SK-N-SH (cell line): ENCODE results near the gene ASCC3. TPM values are rescaled to one million over a fixed set of nuclear protein-coding genes. Genes with fewer than 3 reads are reported as not detected.

Source experiments
- CTCF ChIA-PET: fragments of 300-600, 350-600 bp; formaldehyde crosslinking; extraction: SDS; loops from one replicate; lab custom pipeline; 2021; lab: Yijun Ruan, JAX
- POLR2A ChIA-PET: fragments of 350-600 bp; sonication (Branson Sonifier 250); formaldehyde crosslinking; extraction: SDS; loops from one replicate; lab custom pipeline; 2020; ENCODE audit warnings: antibody characterized with exemption, inconsistent platforms; lab: Yijun Ruan, JAX
- DNase-seq: peaks from one replicate; pipeline ENCODE4 v3.0.0; 2012
- H2AFZ ChIP-seq: fragments of 200-600 bp; sonication (generic); 2 replicates; pipeline ENCODE4 v1.8.1; 2016; ENCODE audit warnings: antibody characterized with exemption, mild to moderate bottlenecking, low read depth
- H3F3A ChIP-seq: fragments of 200-600 bp; sonication (generic); replicated peaks from 2 replicates; pipeline ENCODE3; 2016; ENCODE audit warnings: antibody characterized with exemption, mild to moderate bottlenecking; ENCODE audit not compliant: insufficient read depth
- H3K27ac ChIP-seq, 2 experiments: fragments of 200-500 bp in 1 of 2; fragments of 200-600 bp in 1 of 2; sonication (Bioruptor generic) in 1 of 2; sonication (generic), shearing (Covaris generic) in 1 of 2; 2 replicates each; pipeline versions ENCODE4 v1.5.1 to v1.6.1; 2014 to 2016; ENCODE audit warnings: low read depth in 2 of 2, inconsistent platforms in 1 of 2, low read length in 1 of 2, mild to moderate bottlenecking in 1 of 2, mixed read lengths in 1 of 2
- H3K27me3 ChIP-seq: fragments of 200-600 bp; sonication (generic), shearing (Covaris generic); 2 replicates; pipeline ENCODE4 v1.6.1; 2016; ENCODE audit warnings: mixed run types; ENCODE audit not compliant: insufficient read depth
- H3K36me3 ChIP-seq, 2 experiments: fragments of 200-500 bp in 1 of 2; fragments of 200-600 bp in 1 of 2; sonication (Bioruptor generic) in 1 of 2; sonication (generic) in 1 of 2; replicated peaks in 1 of 2; 2 replicates each; pipeline versions ENCODE3 to v1.5.1; 2014 to 2016; ENCODE audit warnings: low read length in 1 of 2, mild to moderate bottlenecking in 1 of 2; ENCODE audit not compliant: insufficient read depth in 2 of 2, control insufficient read depth in 1 of 2
- H3K4me1 ChIP-seq, 2 experiments: fragments of 200-500 bp in 1 of 2; fragments of 200-600 bp in 1 of 2; sonication (Bioruptor generic) in 1 of 2; sonication (generic), shearing (Covaris generic) in 1 of 2; 2 replicates each; pipeline versions ENCODE4 v1.5.1 to v1.6.1; 2014 to 2016; ENCODE audit warnings: low read depth in 1 of 2, low read length in 1 of 2, mixed run types in 1 of 2; ENCODE audit not compliant: insufficient read depth in 2 of 2, control insufficient read depth in 1 of 2
- H3K4me2 ChIP-seq: fragments of 200-600 bp; sonication (generic), shearing (Covaris generic); 2 replicates; pipeline ENCODE4 v1.6.1; 2017; ENCODE audit warnings: mixed run types
- H3K4me3 ChIP-seq, 2 experiments: fragments of 200-500 bp in 1 of 2; fragments of 200-600 bp in 1 of 2; sonication (Bioruptor generic) in 1 of 2; sonication (generic), shearing (Covaris generic) in 1 of 2; 2 replicates each; pipeline versions ENCODE4 v1.5.1 to v1.8.1; 2014 to 2016; ENCODE audit warnings: low read depth in 2 of 2, inconsistent platforms in 1 of 2, low read length in 1 of 2, mild to moderate bottlenecking in 1 of 2, mixed read lengths in 1 of 2, moderate library complexity in 1 of 2
- H3K79me2 ChIP-seq: fragments of 200-600 bp; sonication (generic); 2 replicates; pipeline ENCODE4 v1.8.1; 2017; ENCODE audit warnings: mild to moderate bottlenecking; ENCODE audit not compliant: insufficient read depth
- H3K9ac ChIP-seq: fragments of 200-600 bp; sonication (generic); 2 replicates; pipeline ENCODE4 v1.6.1; 2017; ENCODE audit warnings: mixed run types
- H3K9me2 ChIP-seq: fragments of 200-600 bp; sonication (generic); 2 replicates; pipeline ENCODE4 v1.6.1; 2017; ENCODE audit warnings: mixed run types
- H3K9me3 ChIP-seq: fragments of 200-600 bp; sonication (generic); 2 replicates; pipeline ENCODE4 v1.6.1; 2017; ENCODE audit warnings: mixed run types, mild to moderate bottlenecking, moderate library complexity
- H4K20me1 ChIP-seq: fragments of 200-600 bp; sonication (generic); 2 replicates; pipeline ENCODE4 v1.6.1; 2017; ENCODE audit warnings: mild to moderate bottlenecking, mixed run types; ENCODE audit not compliant: insufficient read depth
- CTCF ChIP-seq: fragments of 200-600 bp; sonication (generic); IDR thresholded peaks from 2 replicates; pipeline ENCODE4 v1.6.1; 2017; ENCODE audit warnings: antibody characterized with exemption, mild to moderate bottlenecking, moderate library complexity
- ELF1 ChIP-seq: IDR thresholded peaks from 2 replicates; pipeline ENCODE4 v1.4.0; 2012
- EZH2phosphoT487 ChIP-seq: fragments of 200-600 bp; sonication (generic); IDR thresholded peaks from 2 replicates; pipeline ENCODE4 v1.6.1; 2017; ENCODE audit warnings: low read depth, mixed run types, mild to moderate bottlenecking, antibody characterized with exemption, moderate library complexity, borderline replicate concordance
- FOXM1 ChIP-seq: IDR thresholded peaks from 2 replicates; pipeline ENCODE4 v1.4.0; 2012; ENCODE audit warnings: low read depth, mild to moderate bottlenecking
- REST ChIP-seq: IDR thresholded peaks from 2 replicates; pipeline ENCODE4 v1.6.1; 2012; ENCODE audit warnings: mild to moderate bottlenecking, low read depth, low read length, moderate library complexity
- SMC3 ChIP-seq: IDR thresholded peaks from 2 replicates; pipeline ENCODE4 v1.6.1; 2012; ENCODE audit warnings: low read depth, low read length, improper control_type of control experiment
- YY1 ChIP-seq: IDR thresholded peaks from 2 replicates; pipeline ENCODE4 v1.4.0; 2012; ENCODE audit warnings: low read depth, mild to moderate bottlenecking
- WGBS: methylation state at CpG from one replicate; pipeline ENCODE4 v1.1.6; 2017; ENCODE audit warnings: low lambda C conversion rate; 5-methylcytosine and 5-hydroxymethylcytosine counted together
- polyA plus RNA-seq, 3 experiments: library from polyadenylated mRNA; depleted of rRNA; stranded (reverse); fragments of >200 nt; gene quantifications; 2 replicates each; pipeline ENCODE4 v1.2.3, GENCODE V29; 2012

The ASCC3 gene
- polyA plus RNA-seq, 1 of the 3 experiments (the other 2 are of a cell fraction), result 17.9 TPM

- ChIA-PET CTCF (interaction anchor here (0.6 to 1.8 kb wide), 11 partner anchors 9 to 593 kb away, joined by 3 to 7 read pairs (median 3); no protein-coding TSS in a partner anchor), POLR2A (interaction anchor here (1.2 kb wide), 1 partner anchor 8 kb away, joined by 3 read pairs; no protein-coding TSS in a partner anchor)
- peaks cover 0 to 6% of the 10 kb centered on the region in 2 experiments; a peak in 1 of 4 replicates for H3K4me1 ChIP-seq
- DNase-seq, result no peak
- no peaks in the 10 kb centered on the region for H3K9me3 ChIP-seq
- H3F3A ChIP-seq, result peaks cover 9% of the 10 kb centered on the region
- H3K9me2 ChIP-seq, result no peaks in the 10 kb centered on the region
- 0 out of 2 replicates have a peak overlapping the region, but pooled peaks have one; percentile 56 for H2AFZ ChIP-seq
- 3% methylated on average over 29 of the region's 29 CpGs for WGBS
- no peak overlapping the region for H3K9ac ChIP-seq
- H3K27ac ChIP-seq, result no peak overlapping the region
- no peaks in the 10 kb centered on the region for H3K36me3 ChIP-seq
- no peak overlapping the region for H3K4me2 ChIP-seq
- TF ChIP-seq YY1, result no peak
- no peak for TF ChIP-seq ELF1
- TF ChIP-seq EZH2phosphoT487, result peak; percentile 76; the same call in 1 of the 2 replicates
- TF ChIP-seq FOXM1, result no peak
- H4K20me1 ChIP-seq, result 0 out of 2 replicates have a peak, but pooled peaks cover 3% of the 10 kb centered on the region
- H3K4me3 ChIP-seq, result no peak overlapping the region
- H3K27me3 ChIP-seq, result peaks cover 100% of the 10 kb centered on the region
- H3K79me2 ChIP-seq, result no peaks in the 10 kb centered on the region
These were observed 419.7 kb downstream of the ASCC3 start for GRCh38 chr6:100461278-100461916.

- DNase-seq, result no peak
- Histone ChIP-seq H3K4me2 (no peak overlapping the region), H3K9ac (no peak overlapping the region), H3K4me1 (peaks cover 0 to 6% of the 10 kb centered on the region in 2 experiments; a peak in 1 of 4 replicates), H4K20me1 (0 out of 2 replicates have a peak, but pooled peaks cover 3% of the 10 kb centered on the region), H3F3A (peaks cover 9% of the 10 kb centered on the region), H2AFZ (no peak overlapping the region), H3K9me3 (no peaks in the 10 kb centered on the region), H3K27ac (no peak overlapping the region), H3K9me2 (no peaks in the 10 kb centered on the region), H3K4me3 (peak overlapping the region in 1 of 2 experiments; percentile 44; a peak in 1 of 4 replicates), H3K79me2 (no peaks in the 10 kb centered on the region), H3K36me3 (no peaks in the 10 kb centered on the region), H3K27me3 (peaks cover 100% of the 10 kb centered on the region)
- 0 out of 2 replicates have a peak, but pooled peaks have one; percentile 11 for TF ChIP-seq SMC3
- peak; percentile 60 for TF ChIP-seq CTCF
- TF ChIP-seq REST, result no peak
- 3% methylated on average over 9 of the region's 9 CpGs for WGBS
- ChIA-PET CTCF (interaction anchor here (0.6 to 1.5 kb wide), 12 partner anchors 9 to 593 kb away, joined by 3 to 6 read pairs (median 3); no protein-coding TSS in a partner anchor), POLR2A (interaction anchor here (1.2 kb wide), 1 partner anchor 9 kb away, joined by 3 read pairs; no protein-coding TSS in a partner anchor)
These were observed 420.4 kb downstream of the ASCC3 start for GRCh38 chr6:100460650-100461204.
